AG09309 (cell line): ENCODE data around the gene LYZL1.
"Not testable (repeated sequence)": the region's sequence is repeated elsewhere in the genome, so short reads cannot be mapped to it uniquely, and the experiment has no call there.

Experiments used
- DNase-seq: peaks from one replicate; pipeline ENCODE4 v3.0.0-alpha.2; 2010; ENCODE audit warnings: low read depth
- H3K4me3 ChIP-seq: 2 replicates; pipeline ENCODE4 v1.5.1; 2011; ENCODE audit warnings: mild to moderate bottlenecking, low read depth, low read length, moderate library complexity; ENCODE audit not compliant: control insufficient read depth
- CTCF ChIP-seq: IDR thresholded peaks from 2 replicates; pipeline ENCODE4 v1.5.1; 2011; ENCODE audit warnings: mild to moderate bottlenecking, low read depth, low read length, inconsistent platforms; ENCODE audit not compliant: insufficient read depth, control insufficient read depth; ENCODE audit errors: missing control alignments

The LYZL1 gene

GRCh38 chr10:29304264-29304994 lies 15.6 kb downstream of the LYZL1 start:
- peak; percentile 77 for TF ChIP-seq CTCF
- DNase-seq: peak; percentile 23
- H3K4me3 ChIP-seq: no peak overlapping the region

- TF ChIP-seq CTCF: no peak
- no peak overlapping the region for H3K4me3 ChIP-seq
- DNase-seq: no peak
These were observed 16.1 kb downstream of the LYZL1 start for GRCh38 chr10:29304995-29305335.

- H3K4me3 ChIP-seq: no peak overlapping the region
- DNase-seq: no peak
- TF ChIP-seq CTCF: no peak
These were observed 17.8 kb downstream of the LYZL1 start for GRCh38 chr10:29306688-29307087.

- not testable (repeated sequence) for H3K4me3 ChIP-seq
These were observed 19.3 kb downstream of the LYZL1 start for GRCh38 chr10:29308142-29308541.

GRCh38 chr10:29309465-29309864 lies 20.6 kb downstream of the LYZL1 start:
- DNase-seq: no peak

More at GRCh38 chr10:29308142-29308541, 19.3 kb downstream of the LYZL1 start:
- not testable (repeated sequence) for DNase-seq

GRCh38 chr10:29310463-29310862 lies 21.6 kb downstream of the LYZL1 start:
- not testable (repeated sequence) for H3K4me3 ChIP-seq, DNase-seq

More at GRCh38 chr10:29309465-29309864, 20.6 kb downstream of the LYZL1 start:
- H3K4me3 ChIP-seq: no peak overlapping the region
- TF ChIP-seq CTCF: no peak

GRCh38 chr10:29313071-29313470 lies 24.2 kb downstream of the LYZL1 start:
- no peak for TF ChIP-seq CTCF
- no peak for DNase-seq
- no peak overlapping the region for H3K4me3 ChIP-seq

GRCh38 chr10:29314726-29315125 lies 25.9 kb downstream of the LYZL1 start:
- DNase-seq: no peak
- no peak for TF ChIP-seq CTCF
- H3K4me3 ChIP-seq: no peak overlapping the region
